Dedifferentiated amniotic fluid mesenchymal stem cell (primary cell): Measurements from ENCODE around the gene ASCL5.

Experiments
- DNase-seq: peaks from one replicate; pipeline ENCODE4 v3.0.0-alpha.2; 2016; ENCODE audit errors: extremely low spot score

ASCL5 gene

GRCh38 chr1:201136355-201137023, 9.5 kb upstream of the ASCL5 start:
- no peak for DNase-seq

DNA sequence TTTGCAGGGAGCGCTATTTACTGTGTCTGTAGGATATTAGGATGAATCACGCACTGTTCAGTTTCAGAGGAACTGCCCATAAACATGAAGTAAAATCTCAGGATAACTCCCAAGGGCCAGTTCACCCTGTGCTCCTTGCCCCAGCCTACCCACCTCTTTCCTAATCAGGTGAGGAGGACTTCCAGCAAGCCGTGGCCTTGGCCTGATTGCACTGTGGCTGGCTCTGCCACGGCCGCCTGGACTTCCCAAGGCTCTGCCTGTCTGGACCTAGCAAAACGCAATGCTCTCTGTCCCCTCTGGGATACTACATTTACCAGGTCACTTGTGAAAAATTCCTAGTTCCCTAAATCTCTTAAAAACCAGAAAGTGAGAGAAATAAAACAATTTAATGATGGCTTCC, 7.4 kb upstream of the ASCL5 start:
- no peak for DNase-seq

GRCh38 chr1:201131398-201131797, 4.4 kb upstream of the ASCL5 start:
- no peak for DNase-seq

GRCh38 chr1:201128962-201129361, 2.0 kb upstream of the ASCL5 start:
- no peak for DNase-seq

- DNase-seq, result no peak
Observed at GRCh38 chr1:201128476-201128875, 1.5 kb upstream of the ASCL5 start.

GRCh38 chr1:201127755-201128455, 921 bp upstream of the ASCL5 start:
- no peak for DNase-seq

- DNase-seq, result no peak
Observed at GRCh38 chr1:201126463-201126831, 537 bp downstream of the ASCL5 start.

- no peak for DNase-seq
Observed at GRCh38 chr1:201125800-201126199, 1.2 kb downstream of the ASCL5 start.

GRCh38 chr1:201125019-201125418, 2.0 kb downstream of the ASCL5 start:
- no peak for DNase-seq

DNA sequence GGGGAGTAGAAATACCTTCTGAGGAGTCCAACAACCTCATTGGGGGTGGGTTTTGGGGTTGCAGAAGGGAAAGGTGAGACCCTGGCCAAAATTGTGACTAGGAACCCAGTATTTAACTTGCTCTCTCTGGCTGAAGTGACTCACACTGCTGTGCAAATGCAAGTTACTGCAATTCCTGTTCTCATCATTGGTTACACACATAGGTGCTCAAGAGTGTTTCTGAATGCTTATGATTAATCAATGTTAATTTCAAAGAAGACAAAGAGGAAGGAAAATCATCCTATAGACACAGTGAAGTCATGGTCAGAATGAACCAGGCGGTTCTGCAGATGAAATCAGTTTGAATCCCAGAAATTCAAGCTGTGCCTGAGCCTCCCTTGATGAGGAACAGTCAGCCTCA, 3.1 kb downstream of the ASCL5 start:
- DNase-seq, result no peak

GRCh38 chr1:201122321-201122957, 4.5 kb downstream of the ASCL5 start:
- DNase-seq, result no peak

- DNase-seq, result no peak
Observed at GRCh38 chr1:201119206-201120197, 7.5 kb downstream of the ASCL5 start.

DNA sequence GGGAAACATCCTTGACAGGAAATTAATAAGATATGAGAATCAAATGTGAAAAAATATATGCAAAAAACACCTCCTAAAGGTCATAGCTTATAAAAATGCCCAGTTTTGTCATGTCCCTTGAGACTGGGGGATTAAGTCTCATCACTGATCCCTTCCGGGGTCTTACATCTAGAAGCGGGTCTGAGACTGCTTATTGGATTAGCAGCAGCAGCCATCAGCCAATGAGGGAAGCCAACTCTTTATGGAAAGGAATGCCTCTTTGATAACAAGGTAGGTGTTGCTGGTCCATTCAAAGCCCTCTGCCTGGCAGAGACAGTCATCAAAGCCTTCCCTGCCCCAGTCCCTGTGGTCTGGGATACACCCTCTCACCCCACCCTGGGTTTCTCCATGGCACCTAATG, 10.9 kb downstream of the ASCL5 start:
- DNase-seq, result no peak

- DNase-seq, result no peak
Observed at GRCh38 chr1:201115390-201115937, 11.5 kb downstream of the ASCL5 start.

- DNase-seq, result peak; percentile 97
Observed at GRCh38 chr1:201114245-201115131, 12.5 kb downstream of the ASCL5 start.

GRCh38 chr1:201113451-201114244, 13.3 kb downstream of the ASCL5 start:
- DNase-seq, result no peak

GRCh38 chr1:201112926-201113325, 14.1 kb downstream of the ASCL5 start:
- no peak for DNase-seq

GRCh38 chr1:201112173-201112731, 14.7 kb downstream of the ASCL5 start, which contains the start of gene CACNA1S:
Gene CACNA1S (minus strand): TSS chr1:201112426. CDS start chr1:201112339, 87 bp downstream.
- DNase-seq, result no peak

DNA sequence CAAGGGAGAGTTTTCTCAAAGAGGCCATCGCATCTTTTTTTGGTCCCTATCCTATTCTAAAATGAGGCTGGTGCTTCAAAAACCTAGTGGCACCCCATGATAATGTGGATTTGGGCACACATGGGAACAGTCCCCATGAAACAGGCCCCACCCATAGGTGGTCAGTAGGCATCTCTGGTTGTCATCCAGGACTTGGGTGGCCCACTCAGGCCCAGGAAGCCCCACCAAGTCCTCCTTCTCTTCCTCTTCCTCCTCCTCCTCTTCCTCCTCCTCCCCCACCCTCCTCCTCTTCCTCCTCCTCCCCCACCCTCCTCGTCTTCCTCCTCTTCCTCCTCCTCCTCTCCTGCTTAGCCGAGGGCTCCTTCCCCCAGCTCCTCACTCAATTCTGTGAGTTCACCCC, 15.3 kb downstream of the ASCL5 start:
- no peak for DNase-seq
